ENCODE measurements around the gene LAMC2.

Gene LAMC2

DNA sequence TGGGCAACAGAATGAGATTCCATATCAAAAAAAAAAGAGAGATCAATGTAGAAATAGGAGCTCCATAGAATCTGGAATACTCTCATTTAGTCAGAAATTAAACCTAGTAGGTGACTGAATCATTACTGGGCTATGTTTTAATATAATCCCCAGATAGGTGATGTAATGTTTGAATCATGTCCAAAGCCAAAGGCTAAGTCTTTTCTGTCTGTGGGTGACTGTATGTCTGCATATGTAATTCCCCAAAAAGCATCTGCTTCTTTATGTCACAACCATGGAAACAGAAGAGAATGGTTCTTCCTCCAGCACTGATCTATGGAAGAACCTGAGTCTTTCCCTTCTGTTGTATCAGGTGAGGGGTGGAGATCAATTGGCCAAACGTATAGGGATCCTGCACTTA lies 5.8 kb downstream of the LAMC2 start:
- TF ChIP-seq, protein P1, sequence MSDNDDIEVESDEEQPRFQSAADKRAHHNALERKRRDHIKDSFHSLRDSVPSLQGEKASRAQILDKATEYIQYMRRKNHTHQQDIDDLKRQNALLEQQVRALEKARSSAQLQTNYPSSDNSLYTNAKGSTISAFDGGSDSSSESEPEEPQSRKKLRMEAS (IDR thresholded peaks at IDR 0.05), result no peak

DNA sequence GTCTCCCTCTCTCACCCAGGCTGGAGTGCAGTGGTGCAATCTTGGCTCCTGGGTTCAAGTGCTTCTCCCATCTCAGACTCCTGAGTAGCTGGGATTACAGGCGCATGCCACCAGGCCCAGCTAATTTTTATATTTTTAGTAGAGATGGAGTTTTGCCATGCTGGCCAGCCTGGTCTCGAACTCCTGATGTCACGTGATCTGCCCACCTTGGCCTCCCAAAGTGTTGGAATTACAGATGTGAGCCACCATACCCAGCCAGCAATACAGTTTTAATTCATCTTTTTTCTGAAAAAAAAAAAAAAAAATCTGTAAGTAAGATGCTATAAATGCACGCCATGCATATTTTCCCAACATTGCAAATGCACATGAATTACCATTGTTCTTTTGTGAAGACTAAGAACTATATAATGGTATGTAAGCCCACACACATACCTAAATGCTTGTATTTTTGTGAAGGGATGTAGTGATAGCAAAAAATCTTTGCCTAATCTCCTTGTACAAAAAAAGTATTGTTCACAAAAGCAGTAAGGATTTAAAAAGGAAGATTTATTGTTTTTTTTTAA lies 8.0 kb downstream of the LAMC2 start:
- TF ChIP-seq, protein P2, sequence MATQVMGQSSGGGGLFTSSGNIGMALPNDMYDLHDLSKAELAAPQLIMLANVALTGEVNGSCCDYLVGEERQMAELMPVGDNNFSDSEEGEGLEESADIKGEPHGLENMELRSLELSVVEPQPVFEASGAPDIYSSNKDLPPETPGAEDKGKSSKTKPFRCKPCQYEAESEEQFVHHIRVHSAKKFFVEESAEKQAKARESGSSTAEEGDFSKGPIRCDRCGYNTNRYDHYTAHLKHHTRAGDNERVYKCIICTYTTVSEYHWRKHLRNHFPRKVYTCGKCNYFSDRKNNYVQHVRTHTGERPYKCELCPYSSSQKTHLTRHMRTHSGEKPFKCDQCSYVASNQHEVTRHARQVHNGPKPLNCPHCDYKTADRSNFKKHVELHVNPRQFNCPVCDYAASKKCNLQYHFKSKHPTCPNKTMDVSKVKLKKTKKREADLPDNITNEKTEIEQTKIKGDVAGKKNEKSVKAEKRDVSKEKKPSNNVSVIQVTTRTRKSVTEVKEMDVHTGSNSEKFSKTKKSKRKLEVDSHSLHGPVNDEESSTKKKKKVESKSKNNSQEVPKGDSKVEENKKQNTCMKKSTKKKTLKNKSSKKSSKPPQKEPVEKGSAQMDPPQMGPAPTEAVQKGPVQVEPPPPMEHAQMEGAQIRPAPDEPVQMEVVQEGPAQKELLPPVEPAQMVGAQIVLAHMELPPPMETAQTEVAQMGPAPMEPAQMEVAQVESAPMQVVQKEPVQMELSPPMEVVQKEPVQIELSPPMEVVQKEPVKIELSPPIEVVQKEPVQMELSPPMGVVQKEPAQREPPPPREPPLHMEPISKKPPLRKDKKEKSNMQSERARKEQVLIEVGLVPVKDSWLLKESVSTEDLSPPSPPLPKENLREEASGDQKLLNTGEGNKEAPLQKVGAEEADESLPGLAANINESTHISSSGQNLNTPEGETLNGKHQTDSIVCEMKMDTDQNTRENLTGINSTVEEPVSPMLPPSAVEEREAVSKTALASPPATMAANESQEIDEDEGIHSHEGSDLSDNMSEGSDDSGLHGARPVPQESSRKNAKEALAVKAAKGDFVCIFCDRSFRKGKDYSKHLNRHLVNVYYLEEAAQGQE (IDR thresholded peaks at IDR 0.05; ENCODE audit: low read depth), result no peak
- TF ChIP-seq EP300 (IDR thresholded peaks at IDR 0.05; ENCODE audit: borderline replicate concordance) (no peak), TCF12 (IDR thresholded peaks at IDR 0.05; ENCODE audit: low read depth) (no peak), TEAD4 (IDR thresholded peaks at IDR 0.05) (no peak), RAD21 (IDR thresholded peaks at IDR 0.05; ENCODE audit: low read depth) (no peak), EGR1 (IDR thresholded peaks at IDR 0.05) (no peak), YY1 (IDR thresholded peaks at IDR 0.05; ENCODE audit: low read depth) (no peak), CREB1 (IDR thresholded peaks at IDR 0.05; ENCODE audit: low read depth) (no peak), NFIC (IDR thresholded peaks at IDR 0.05) (no peak)
- TF ChIP-seq, protein P1 (IDR thresholded peaks at IDR 0.05), result no peak
- TF ChIP-seq, protein P3, sequence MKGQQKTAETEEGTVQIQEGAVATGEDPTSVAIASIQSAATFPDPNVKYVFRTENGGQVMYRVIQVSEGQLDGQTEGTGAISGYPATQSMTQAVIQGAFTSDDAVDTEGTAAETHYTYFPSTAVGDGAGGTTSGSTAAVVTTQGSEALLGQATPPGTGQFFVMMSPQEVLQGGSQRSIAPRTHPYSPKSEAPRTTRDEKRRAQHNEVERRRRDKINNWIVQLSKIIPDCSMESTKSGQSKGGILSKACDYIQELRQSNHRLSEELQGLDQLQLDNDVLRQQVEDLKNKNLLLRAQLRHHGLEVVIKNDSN (IDR thresholded peaks at IDR 0.05), result no peak

DNA sequence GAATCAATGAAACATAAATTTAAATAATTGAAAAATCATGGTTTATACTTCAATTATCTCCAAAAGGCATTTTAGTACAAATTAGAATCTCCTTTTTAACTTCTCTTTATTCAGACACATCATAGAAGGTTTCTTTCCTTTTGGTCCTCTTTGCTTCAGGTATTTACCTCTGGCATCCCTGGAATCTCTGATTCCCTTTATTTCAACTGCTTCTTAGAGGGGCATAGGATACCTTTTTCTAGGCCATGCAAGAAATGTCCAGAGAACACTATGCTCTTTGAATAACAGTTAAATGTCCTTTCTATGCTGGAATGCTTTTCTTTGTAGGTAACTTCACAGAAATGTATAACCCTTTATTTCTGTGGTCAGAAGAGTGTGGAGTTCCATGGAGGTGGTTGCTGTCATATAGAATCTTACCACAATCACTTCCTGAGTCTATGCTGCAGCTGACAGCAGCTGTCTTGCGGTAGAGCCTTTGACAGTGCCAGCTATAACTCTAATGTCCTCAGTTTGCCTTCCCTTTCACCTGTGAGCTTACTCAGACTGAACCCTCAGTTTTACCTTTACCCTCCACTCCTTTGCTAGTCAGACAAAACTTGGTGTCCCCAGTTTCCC lies 8.6 kb downstream of the LAMC2 start:
- TF ChIP-seq ZBTB7A (IDR thresholded peaks at IDR 0.05; ENCODE audit: low read depth) (no peak), TEAD4 (IDR thresholded peaks at IDR 0.05) (0 out of 2 replicates have a peak, but pooled peaks have one; percentile 10)

DNA sequence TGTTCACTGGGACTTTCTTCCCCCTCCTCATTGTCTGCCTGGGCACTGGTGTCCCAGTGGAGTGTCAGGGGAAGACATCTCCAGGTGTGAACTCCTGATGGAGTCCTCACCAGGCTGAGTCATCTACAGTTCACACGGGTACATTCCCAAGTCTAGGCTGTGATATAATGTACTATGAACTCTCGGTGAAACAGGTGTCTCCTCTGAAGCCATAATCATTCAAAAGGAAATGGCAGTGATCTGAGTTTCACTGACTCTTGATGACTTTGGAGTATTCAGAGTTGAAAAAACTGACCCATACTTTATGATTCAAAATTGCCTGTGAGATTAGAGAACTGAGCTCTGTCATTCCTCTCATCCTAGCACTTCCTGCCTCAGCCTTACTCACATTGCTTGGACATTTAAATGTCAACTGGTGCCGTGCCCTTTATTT lies 9.1 kb downstream of the LAMC2 start:
- TF ChIP-seq RAD21 (IDR thresholded peaks at IDR 0.05; ENCODE audit: low read depth) (no peak), ZBTB7A (IDR thresholded peaks at IDR 0.05; ENCODE audit: low read depth) (no peak)
- TF ChIP-seq, protein P2 (IDR thresholded peaks at IDR 0.05; ENCODE audit: low read depth), result no peak

DNA sequence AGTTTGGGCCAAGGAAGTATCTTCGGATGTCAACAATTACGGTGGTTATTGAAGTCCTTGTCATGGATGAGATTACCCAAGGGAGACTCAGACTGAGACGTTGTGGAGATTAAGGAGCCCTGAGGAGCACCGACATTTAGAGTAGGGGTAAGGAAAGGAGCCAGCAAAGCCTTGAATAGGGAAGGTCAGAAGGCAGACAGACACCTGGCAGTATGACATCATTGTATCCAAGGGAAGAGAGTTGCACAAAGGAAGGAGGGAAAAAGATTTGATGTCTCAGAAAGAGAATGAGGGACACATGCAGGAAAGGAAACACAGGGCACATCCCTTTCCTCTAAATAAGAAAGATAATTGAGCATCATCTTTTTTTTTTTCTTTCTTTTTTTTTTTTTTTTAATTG lies 11.7 kb downstream of the LAMC2 start:
- TF ChIP-seq, protein P3 (IDR thresholded peaks at IDR 0.05), result no peak
- TF ChIP-seq ZBTB7A (IDR thresholded peaks at IDR 0.05; ENCODE audit: low read depth) (no peak), EP300 (IDR thresholded peaks at IDR 0.05; ENCODE audit: borderline replicate concordance) (no peak), RAD21 (IDR thresholded peaks at IDR 0.05; ENCODE audit: low read depth) (no peak), NFIC (IDR thresholded peaks at IDR 0.05) (no peak), YY1 (IDR thresholded peaks at IDR 0.05; ENCODE audit: low read depth) (no peak), TEAD4 (IDR thresholded peaks at IDR 0.05) (no peak), TAF1 (IDR thresholded peaks at IDR 0.05; ENCODE audit: low read depth) (no peak), CREB1 (IDR thresholded peaks at IDR 0.05; ENCODE audit: low read depth) (no peak), EGR1 (IDR thresholded peaks at IDR 0.05) (no peak), TCF12 (IDR thresholded peaks at IDR 0.05; ENCODE audit: low read depth) (no peak)
- TF ChIP-seq, protein P1 (IDR thresholded peaks at IDR 0.05), result no peak

DNA sequence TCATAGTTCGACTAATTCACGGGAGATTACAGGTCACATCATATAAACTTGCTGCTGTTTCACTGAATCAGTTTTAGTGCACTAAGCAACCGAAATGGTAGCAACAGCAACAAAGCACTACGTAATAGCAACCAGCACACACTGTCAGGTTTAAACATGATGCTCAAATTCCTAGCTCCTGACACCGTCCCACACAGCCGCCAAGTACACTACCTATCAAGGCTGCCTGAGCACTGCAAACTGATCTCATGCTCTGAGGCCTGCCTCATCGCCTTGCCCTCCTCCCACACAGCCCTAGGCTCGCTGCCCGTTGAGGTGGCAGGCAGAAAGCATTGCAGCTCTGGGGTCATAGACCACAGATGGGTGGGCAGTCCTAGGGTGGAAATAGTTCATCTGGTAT lies 12.4 kb downstream of the LAMC2 start:
- TF ChIP-seq CEBPB (IDR thresholded peaks at IDR 0.05), result no peak
- TF ChIP-seq ZBTB7A (IDR thresholded peaks at IDR 0.05; ENCODE audit: low read depth), result no peak
- TF ChIP-seq CREB1 (IDR thresholded peaks at IDR 0.05; ENCODE audit: low read depth), result no peak
- TF ChIP-seq EGR1 (IDR thresholded peaks at IDR 0.05), result no peak
- TF ChIP-seq TCF12 (IDR thresholded peaks at IDR 0.05; ENCODE audit: low read depth), result no peak
- no peak for TF ChIP-seq YY1 (IDR thresholded peaks at IDR 0.05; ENCODE audit: low read depth)
- TF ChIP-seq, protein P2 (IDR thresholded peaks at IDR 0.05; ENCODE audit: low read depth), result no peak
- TF ChIP-seq TAF1 (IDR thresholded peaks at IDR 0.05; ENCODE audit: low read depth), result no peak
- no peak for TF ChIP-seq TEAD4 (IDR thresholded peaks at IDR 0.05)
- TF ChIP-seq EP300 (IDR thresholded peaks at IDR 0.05; ENCODE audit: borderline replicate concordance), result no peak
- TF ChIP-seq FOXM1 (IDR thresholded peaks at IDR 0.05; ENCODE audit: borderline replicate concordance, low read depth), result no peak
- TF ChIP-seq NFIC (IDR thresholded peaks at IDR 0.05), result no peak
- TF ChIP-seq, protein P1 (IDR thresholded peaks at IDR 0.05), result no peak
- TF ChIP-seq, protein P3 (IDR thresholded peaks at IDR 0.05), result no peak
- TF ChIP-seq RAD21 (IDR thresholded peaks at IDR 0.05; ENCODE audit: low read depth), result no peak
